H7 (cell line): ENCODE data around the gene ATCAY. TPM values are rescaled to one million over a fixed set of nuclear protein-coding genes. Genes with fewer than 3 reads are reported as not detected.
"Not testable (repeated sequence)": the region's sequence is repeated elsewhere in the genome, so short reads cannot be mapped to it uniquely, and the experiment has no call there.

Source experiments
- DNase-seq: peaks from one replicate; pipeline ENCODE4 v3.0.0; 2012
- H3K27me3 ChIP-seq: 2 replicates; pipeline ENCODE4 v1.6.0; 2011; ENCODE audit warnings: mild to moderate bottlenecking, low read length; ENCODE audit not compliant: control insufficient read depth, insufficient read depth
- H3K36me3 ChIP-seq: replicated peaks from 2 replicates; pipeline ENCODE4 v1.5.1; 2011; ENCODE audit warnings: low read length; ENCODE audit not compliant: control insufficient read depth, insufficient read depth
- H3K4me3 ChIP-seq: 2 replicates; pipeline ENCODE4 v1.5.1; 2011; ENCODE audit warnings: low read depth, mild to moderate bottlenecking, control low read depth, low read length, moderate library complexity; ENCODE audit not compliant: insufficient read depth
- total RNA-seq: library from RNA; depleted of rRNA; stranded (reverse); fragments of >200 nt; shearing (Covaris generic); gene quantifications from 2 replicates; pipeline ENCODE4 v1.2.3, GENCODE V29; 2014

The ATCAY gene
- total RNA-seq, 1 experiment from 2014 or later, result 10.2 TPM

GRCh38 chr19:3904233-3904632 is 23.7 kb downstream of the ATCAY start:
- Histone ChIP-seq H3K27me3 (no peaks in the 10 kb centered on the region), H3K36me3 (peaks cover 6% of the 10 kb centered on the region), H3K4me3 (no peak overlapping the region)
- no peak for DNase-seq

- peaks cover 18% of the 10 kb centered on the region for H3K36me3 ChIP-seq
- no peaks in the 10 kb centered on the region for H3K27me3 ChIP-seq
- no peak overlapping the region for H3K4me3 ChIP-seq
- peak; percentile 40 for DNase-seq
These were observed 27.3 kb downstream of the ATCAY start for GRCh38 chr19:3907626-3908265.

GRCh38 chr19:3908266-3909054 is 28.0 kb downstream of the ATCAY start:
- Histone ChIP-seq H3K36me3 (peaks cover 18% of the 10 kb centered on the region), H3K27me3 (no peaks in the 10 kb centered on the region), H3K4me3 (no peak overlapping the region)
- peak; percentile 26 for DNase-seq

GRCh38 chr19:3910105-3910504 is 29.6 kb downstream of the ATCAY start:
- DNase-seq, result no peak
- no peak overlapping the region for H3K4me3 ChIP-seq
- no peaks in the 10 kb centered on the region for H3K27me3 ChIP-seq
- peaks cover 18% of the 10 kb centered on the region for H3K36me3 ChIP-seq

- no peak for DNase-seq
- peaks cover 21% of the 10 kb centered on the region for H3K36me3 ChIP-seq
These were observed 33.7 kb downstream of the ATCAY start for GRCh38 chr19:3914199-3914598.

GRCh38 chr19:3916033-3916432 is 35.5 kb downstream of the ATCAY start:
- Histone ChIP-seq H3K27me3 (no peaks in the 10 kb centered on the region), H3K36me3 (peaks cover 10% of the 10 kb centered on the region), H3K4me3 (no peak overlapping the region)
- no peak for DNase-seq

More at GRCh38 chr19:3914199-3914598, 33.7 kb downstream of the ATCAY start:
- no peak overlapping the region for H3K4me3 ChIP-seq
- H3K27me3 ChIP-seq, result no peaks in the 10 kb centered on the region

GRCh38 chr19:3919793-3920192 is 39.3 kb downstream of the ATCAY start:
- H3K27me3 ChIP-seq, result no peaks in the 10 kb centered on the region
- no peak for DNase-seq
- peaks cover 10% of the 10 kb centered on the region for H3K36me3 ChIP-seq
- H3K4me3 ChIP-seq, result no peak overlapping the region

GRCh38 chr19:3923096-3923758 is 42.7 kb downstream of the ATCAY start:
- no peak for DNase-seq
- Histone ChIP-seq H3K4me3 (no peak overlapping the region), H3K27me3 (no peaks in the 10 kb centered on the region), H3K36me3 (peaks cover 9% of the 10 kb centered on the region)

GRCh38 chr19:3923912-3924311 is 43.4 kb downstream of the ATCAY start:
- Histone ChIP-seq H3K27me3 (no peaks in the 10 kb centered on the region), H3K4me3 (no peak overlapping the region), H3K36me3 (peaks cover 5% of the 10 kb centered on the region)
- DNase-seq, result no peak

- no peak overlapping the region for H3K4me3 ChIP-seq
- peak; percentile 45 for DNase-seq
- H3K27me3 ChIP-seq, result no peaks in the 10 kb centered on the region
- no peaks in the 10 kb centered on the region for H3K36me3 ChIP-seq
These were observed 50.6 kb downstream of the ATCAY start for GRCh38 chr19:3931041-3931440.

GRCh38 chr19:3932931-3933810 is 52.7 kb downstream of the ATCAY start, which contains the start of gene NMRK2:
NMRK2 (plus strand) TSS chr19:3933069; CDS start chr19:3933672, 603 bp downstream.
- peak within 1 kb of the TSS; percentile 69 for H3K4me3 ChIP-seq
- no peaks in the 10 kb centered on the region for H3K27me3 ChIP-seq
- peak; percentile 99 for DNase-seq
- H3K36me3 ChIP-seq, result no peaks in the 10 kb centered on the region; the same call in 1 of the 2 replicates

GRCh38 chr19:3936506-3937442 is 56.3 kb downstream of the ATCAY start:
- no peaks in the 10 kb centered on the region for H3K27me3 ChIP-seq
- peak; percentile 48 for DNase-seq
- H3K4me3 ChIP-seq, result no peak overlapping the region
- no peaks in the 10 kb centered on the region; the same call in 1 of the 2 replicates for H3K36me3 ChIP-seq

- H3K27me3 ChIP-seq, DNase-seq, H3K36me3 ChIP-seq, H3K4me3 ChIP-seq: not testable (repeated sequence)
These were observed 57.9 kb downstream of the ATCAY start for GRCh38 chr19:3938300-3938950.
